ENCODE measurements around the gene MSTN.

- TF ChIP-seq CTCF (IDR thresholded peaks at IDR 0.05; ENCODE audit: borderline replicate concordance, extremely low read depth, low read length, poor library complexity, severe bottlenecking) (no peak), EZH2 (IDR thresholded peaks at IDR 0.05; ENCODE audit: borderline replicate concordance, low read depth, low read length, severe bottlenecking) (no peak)
Observed at GRCh38 chr2:190106783-190107182, 44.3 kb upstream of the MSTN start.

All from DND-41 (cell line).